OCI-LY1 (cell line): ENCODE measurements around the gene RAB40C.

Source experiments
- CTCF ChIP-seq: fragments of 200-600 bp; sonication (generic), shearing (Covaris generic); IDR thresholded peaks from 2 replicates; pipeline ENCODE4 v1.5.1; 2017; ENCODE audit warnings: mild to moderate bottlenecking, antibody characterized with exemption, low read length, moderate library complexity, mixed read lengths
- EZH2 ChIP-seq: fragments of 200-600 bp; sonication (generic), shearing (Covaris generic); IDR thresholded peaks from 2 replicates; pipeline ENCODE4 v1.8.0; 2017; ENCODE audit warnings: borderline replicate concordance, mixed run types, mild to moderate bottlenecking, antibody characterized with exemption, low read length, moderate library complexity, mixed read lengths

- TF ChIP-seq CTCF (no peak), EZH2 (no peak)
Measured at GRCh38 chr16:552171-552570, 37.7 kb upstream of the RAB40C start.
